Lung microvascular endothelial cell (primary cell): ENCODE results near the gene SOBP. TPM values are rescaled to one million over a fixed set of nuclear protein-coding genes. Genes with fewer than 3 reads are reported as not detected.
A peak's percentile ranks its signal among the peaks of the same experiment; 100 is the strongest.

Experiments
- DNase-seq, 2 donors: peaks; one replicate each; pipeline versions ENCODE4 v3.0.0 to v3.0.0-alpha.2; 2010; ENCODE audit warnings: low read depth in 2 of 2
- total RNA-seq: library from RNA; depleted of rRNA; stranded (reverse); fragments of >200 nt; gene quantifications from 2 replicates; pipeline ENCODE4 v1.2.1, GENCODE V29; 2014

Gene SOBP
- total RNA-seq, 1 donor from 2014 or later = 0.20 TPM

- no peak for DNase-seq
These were observed 167.4 kb downstream of the SOBP start for GRCh38 chr6:107657373-107657754.

DNA sequence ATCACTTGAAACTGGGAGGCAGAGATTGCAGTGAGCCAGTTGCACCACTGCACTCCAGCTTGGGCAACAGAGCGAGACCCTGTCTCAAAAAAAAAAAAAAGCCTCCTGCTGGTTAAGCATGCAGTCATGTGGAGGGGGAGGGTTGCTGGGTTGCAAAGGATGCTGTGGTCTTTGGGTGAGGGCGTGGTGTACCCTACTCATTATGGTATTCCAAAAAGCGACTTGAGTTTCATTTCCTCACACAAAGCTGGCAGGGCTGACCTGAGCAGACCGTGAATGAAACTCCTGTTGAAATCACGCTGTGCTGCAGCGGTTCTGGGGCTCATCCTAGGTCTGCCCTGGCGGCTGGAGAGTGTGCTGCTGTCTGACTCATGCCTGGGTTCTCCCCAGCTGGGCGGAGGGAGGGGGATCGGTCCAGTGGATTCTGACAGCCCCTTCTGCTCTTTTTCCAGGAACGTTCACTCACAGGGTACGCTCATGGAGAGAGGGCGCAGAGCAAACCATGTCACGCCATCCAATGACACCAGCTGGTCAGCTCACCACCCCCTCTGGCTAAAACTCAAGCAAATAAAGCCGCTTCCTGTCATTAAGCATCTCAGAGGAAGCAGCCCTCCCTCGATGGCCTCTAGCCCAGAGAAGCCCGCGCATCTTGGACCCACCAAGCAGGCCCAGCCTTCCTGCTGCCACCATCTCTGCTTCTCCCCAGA lies 168.0 kb downstream of the SOBP start:
- peak; percentile 54 to 70 for DNase-seq

- no peak for DNase-seq
These were observed 169.3 kb downstream of the SOBP start for GRCh38 chr6:107658920-107659865.

- no peak for DNase-seq
These were observed 170.9 kb downstream of the SOBP start for GRCh38 chr6:107660839-107661238.

DNA sequence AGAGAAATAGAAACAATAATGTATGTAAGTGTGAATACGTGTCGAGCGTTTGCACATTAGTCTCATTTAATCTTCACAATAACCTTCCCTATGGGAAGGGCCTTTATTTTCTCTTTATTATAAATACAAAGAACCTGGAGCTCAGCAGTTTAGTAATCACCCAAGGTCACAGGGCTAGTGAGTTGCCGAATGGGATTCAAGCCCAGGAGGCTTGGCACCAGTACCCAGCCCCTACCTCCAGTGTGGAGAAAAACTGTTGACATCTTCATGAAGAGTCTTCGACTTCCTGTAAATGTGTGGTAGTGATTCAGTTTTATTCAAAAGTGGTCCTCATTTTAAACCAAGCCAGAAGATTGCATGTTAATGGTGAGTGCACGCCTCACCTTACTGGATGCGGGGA lies 171.4 kb downstream of the SOBP start:
- DNase-seq = no peak

DNA sequence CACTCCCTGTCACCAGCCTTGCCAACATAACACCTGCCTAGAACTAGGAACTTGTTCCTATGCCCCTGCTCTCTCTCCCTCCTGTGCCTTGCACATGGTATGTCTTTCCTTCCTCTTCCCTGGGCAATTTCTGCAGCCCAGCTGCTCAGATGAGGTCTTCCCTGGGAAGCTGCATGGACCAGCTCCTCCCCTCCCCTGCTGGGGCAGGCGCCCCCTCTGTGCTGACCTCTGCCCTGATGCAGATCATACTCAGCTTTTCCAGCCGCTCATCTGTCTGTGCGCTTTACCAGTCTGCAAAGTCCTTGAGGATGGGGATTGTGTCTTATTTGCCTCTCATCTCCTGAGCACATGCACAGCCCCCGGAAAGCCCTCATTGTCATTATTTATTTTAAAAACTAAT lies 172.4 kb downstream of the SOBP start:
- no peak for DNase-seq

- DNase-seq = no peak
These were observed 173.4 kb downstream of the SOBP start for GRCh38 chr6:107663308-107663707.

- DNase-seq = peak; percentile 47 to 49
These were observed 175.5 kb downstream of the SOBP start for GRCh38 chr6:107665382-107665781.

- no peak for DNase-seq
These were observed 176.4 kb downstream of the SOBP start for GRCh38 chr6:107666084-107666980.

GRCh38 chr6:107666981-107667601 lies 177.2 kb downstream of the SOBP start:
- no peak for DNase-seq

- DNase-seq = no peak
These were observed 177.9 kb downstream of the SOBP start for GRCh38 chr6:107667790-107668189.

GRCh38 chr6:107668743-107669474 lies 179.0 kb downstream of the SOBP start:
- no peak for DNase-seq

GRCh38 chr6:107670792-107671199 lies 180.9 kb downstream of the SOBP start:
- DNase-seq = peak; percentile 75 to 82

DNA sequence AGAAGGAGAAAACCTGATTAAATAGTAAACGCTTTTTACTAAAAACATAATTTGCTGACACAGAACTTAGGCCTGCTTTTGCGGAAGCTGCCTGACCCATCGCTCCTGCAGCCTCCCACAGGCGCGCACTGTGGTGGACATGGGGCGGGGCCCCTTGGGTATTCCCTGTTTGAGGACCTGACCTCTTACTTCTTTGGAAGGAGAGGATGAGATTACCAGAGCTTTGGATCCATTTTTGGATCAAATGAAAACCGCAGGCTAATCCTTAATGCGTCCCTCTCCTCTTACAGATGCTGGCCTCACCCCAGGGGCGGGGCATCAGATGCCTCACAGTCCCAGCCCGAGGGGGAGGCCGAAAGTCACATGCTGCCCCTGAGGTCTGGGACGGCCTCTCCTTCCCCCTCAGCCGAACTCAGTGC lies 183.2 kb downstream of the SOBP start:
- no peak for DNase-seq

DNA sequence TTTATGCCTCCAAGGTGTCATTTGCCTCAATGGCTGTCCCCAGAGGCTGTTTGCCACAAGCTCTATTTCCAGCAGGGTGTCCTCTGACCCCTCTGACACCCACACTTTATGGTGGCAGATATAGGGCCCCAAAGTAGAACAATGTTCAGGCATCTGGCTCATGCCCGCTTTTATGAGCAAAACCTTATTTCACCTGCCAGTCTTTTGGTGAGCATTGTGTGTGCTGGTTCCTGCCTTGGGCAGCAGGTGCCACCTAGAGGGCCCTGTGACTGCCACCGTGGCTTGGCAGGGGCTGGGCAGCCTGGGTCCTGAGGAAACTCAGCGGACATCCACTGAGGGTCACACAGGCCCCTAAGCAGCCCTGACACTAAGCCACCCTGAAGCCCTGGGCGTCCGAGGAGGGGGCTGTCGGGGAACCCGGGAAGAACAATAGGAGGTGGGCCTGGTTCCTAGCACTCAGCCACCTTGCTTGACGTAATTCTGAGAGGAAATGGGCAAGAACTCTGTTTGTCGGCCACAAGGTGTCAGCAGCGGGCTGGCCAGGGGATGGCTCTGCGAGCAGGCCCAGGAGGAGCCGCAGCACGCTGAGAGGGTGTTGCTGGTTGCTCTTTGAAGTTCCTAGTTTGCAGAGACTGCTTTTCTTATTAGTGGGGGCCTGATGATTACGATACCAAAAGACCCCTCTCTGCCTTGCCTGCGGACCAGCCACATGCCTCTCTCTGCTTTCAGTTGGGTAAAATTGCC lies 185.2 kb downstream of the SOBP start:
- DNase-seq = peak; percentile 86 to 92

DNA sequence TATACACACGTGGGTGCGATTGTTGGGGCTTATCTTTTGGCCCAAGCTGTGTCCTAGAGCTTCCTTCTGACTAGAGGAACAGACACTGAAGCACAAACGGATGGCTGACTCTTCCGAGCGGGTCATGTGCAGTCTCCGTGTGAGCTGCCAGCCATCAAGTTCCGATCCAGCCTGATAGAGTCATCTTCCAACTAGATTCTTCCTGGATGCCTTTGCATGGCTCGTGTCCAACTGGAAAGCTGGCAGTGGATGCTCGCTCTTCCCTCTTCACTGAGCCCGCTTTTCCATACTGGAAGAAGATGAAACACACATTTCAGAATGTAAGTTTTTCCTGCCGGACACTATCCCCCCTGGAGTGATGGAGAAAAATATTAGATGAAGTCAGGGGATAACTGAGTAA lies 186.1 kb downstream of the SOBP start:
- peak in 1 of 2 donors; percentile 81 for DNase-seq

GRCh38 chr6:107677399-107677798 lies 187.5 kb downstream of the SOBP start:
- DNase-seq = no peak

GRCh38 chr6:107679457-107679856 lies 189.5 kb downstream of the SOBP start:
- no peak for DNase-seq

DNA sequence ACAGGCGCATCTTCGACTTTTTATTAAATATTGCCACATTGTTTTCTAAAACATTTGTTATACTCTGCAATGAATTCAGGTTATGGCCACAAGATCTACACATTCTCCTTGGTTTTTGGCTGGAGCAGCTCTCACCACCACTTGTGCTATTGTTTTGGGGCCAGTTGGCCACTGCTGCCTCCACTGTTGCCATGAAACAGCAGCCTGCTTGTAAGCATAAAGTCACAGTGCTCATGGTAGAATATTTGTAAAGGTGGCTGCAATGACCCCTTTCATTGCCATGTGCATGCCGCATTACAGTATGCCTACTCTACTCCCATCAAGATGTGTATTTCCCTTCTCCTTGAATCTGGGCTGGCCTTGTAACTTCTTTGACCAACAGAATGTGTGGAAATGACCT lies 192.8 kb downstream of the SOBP start:
- DNase-seq = no peak

GRCh38 chr6:107683183-107683582 lies 193.3 kb downstream of the SOBP start:
- no peak for DNase-seq
